DND-41 (cell line): ENCODE results near the gene SGPL1.

Experiments used
- EZH2 ChIP-seq: IDR thresholded peaks from 3 replicates; pipeline ENCODE4 v1.6.1; 2012; ENCODE audit warnings: borderline replicate concordance, low read depth, mild to moderate bottlenecking, moderate library complexity, low read length, inconsistent platforms; ENCODE audit not compliant: severe bottlenecking
- TF ChIP-seq, protein P1 (sequence below): IDR thresholded peaks from 2 replicates; pipeline ENCODE4 v1.5.1; 2012; ENCODE audit warnings: borderline replicate concordance, low read length, moderate library complexity, mild to moderate bottlenecking; ENCODE audit not compliant: poor library complexity, severe bottlenecking; ENCODE audit errors: extremely low read depth

DNA sequence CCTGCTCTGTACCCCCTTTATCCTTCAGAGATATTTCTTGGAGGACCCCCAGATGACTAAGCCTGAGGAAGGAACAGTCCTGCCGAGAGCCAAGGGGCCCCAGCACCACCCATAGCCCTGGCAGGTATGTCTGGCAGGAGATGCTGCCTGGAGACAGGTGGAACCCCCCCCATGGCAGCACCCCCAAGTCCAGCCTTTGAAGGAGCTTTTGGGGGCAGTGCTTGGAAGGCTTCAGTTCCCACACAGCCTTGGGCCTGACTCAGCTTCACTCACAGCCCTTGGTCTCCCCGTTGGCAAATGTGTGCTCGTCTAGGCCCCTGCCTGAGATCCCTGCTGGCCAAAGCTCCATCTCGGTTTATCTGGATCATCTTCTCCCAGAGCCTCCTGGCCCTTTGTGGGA is 95.6 kb downstream of the SGPL1 start:
- TF ChIP-seq, protein P1, sequence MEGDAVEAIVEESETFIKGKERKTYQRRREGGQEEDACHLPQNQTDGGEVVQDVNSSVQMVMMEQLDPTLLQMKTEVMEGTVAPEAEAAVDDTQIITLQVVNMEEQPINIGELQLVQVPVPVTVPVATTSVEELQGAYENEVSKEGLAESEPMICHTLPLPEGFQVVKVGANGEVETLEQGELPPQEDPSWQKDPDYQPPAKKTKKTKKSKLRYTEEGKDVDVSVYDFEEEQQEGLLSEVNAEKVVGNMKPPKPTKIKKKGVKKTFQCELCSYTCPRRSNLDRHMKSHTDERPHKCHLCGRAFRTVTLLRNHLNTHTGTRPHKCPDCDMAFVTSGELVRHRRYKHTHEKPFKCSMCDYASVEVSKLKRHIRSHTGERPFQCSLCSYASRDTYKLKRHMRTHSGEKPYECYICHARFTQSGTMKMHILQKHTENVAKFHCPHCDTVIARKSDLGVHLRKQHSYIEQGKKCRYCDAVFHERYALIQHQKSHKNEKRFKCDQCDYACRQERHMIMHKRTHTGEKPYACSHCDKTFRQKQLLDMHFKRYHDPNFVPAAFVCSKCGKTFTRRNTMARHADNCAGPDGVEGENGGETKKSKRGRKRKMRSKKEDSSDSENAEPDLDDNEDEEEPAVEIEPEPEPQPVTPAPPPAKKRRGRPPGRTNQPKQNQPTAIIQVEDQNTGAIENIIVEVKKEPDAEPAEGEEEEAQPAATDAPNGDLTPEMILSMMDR: no peak
- TF ChIP-seq EZH2: no peak
